Lower leg skin (tissue), 4 donors: ENCODE data around the gene CIB4. TPM values are rescaled to one million over a fixed set of nuclear protein-coding genes. Genes with fewer than 3 reads are reported as not detected.

Experiments used
- DNase-seq, 2 donors: peaks; one replicate each; pipeline ENCODE4 v3.0.0-alpha.2; 2019; ENCODE audit warnings: low spot score in 2 of 2
- H3K4me3 ChIP-seq: fragments of 200-600 bp; sonication (generic); 2 replicates; pipeline ENCODE4 v1.5.1; 2017; ENCODE audit warnings: mild to moderate bottlenecking, low read depth; ENCODE audit not compliant: poor library complexity, severe bottlenecking
- POLR2A ChIP-seq, 2 donors: fragments of 450-650 bp; IDR thresholded peaks; one replicate each; pipeline ENCODE4 v1.6.1; 2016 to 2017; ENCODE audit warnings: antibody characterized with exemption in 2 of 2, mild to moderate bottlenecking in 1 of 2, moderate library complexity in 1 of 2
- WGBS, 2 donors: methylation state at CpG; one replicate each; pipeline ENCODE4 v1.1.5; 2018; 5-methylcytosine and 5-hydroxymethylcytosine counted together
- intact Hi-C: fragments of 100-400 bp; cut with DNase I; formaldehyde crosslinking; loops from one replicate; pipeline ENCODE4 v1.15.0; 2023; ENCODE audit warnings: low total_unique reads
- total RNA-seq, 4 donors: library from RNA; depleted of rRNA; stranded (reverse); fragments of >200 nt; gene quantifications; one replicate each; pipeline ENCODE4 v1.1.0, GENCODE V29; 2016
- TF ChIP-seq, protein P1 (sequence below), 3 donors: fragments of 450-650 bp; IDR thresholded peaks; one replicate each; pipeline ENCODE4 v1.5.1; 2016; ENCODE audit warnings: antibody characterized with exemption in 3 of 3, mild to moderate bottlenecking in 3 of 3, moderate library complexity in 2 of 3

CIB4 gene
- total RNA-seq, 4 donors from 2014 or later = not detected

DNA sequence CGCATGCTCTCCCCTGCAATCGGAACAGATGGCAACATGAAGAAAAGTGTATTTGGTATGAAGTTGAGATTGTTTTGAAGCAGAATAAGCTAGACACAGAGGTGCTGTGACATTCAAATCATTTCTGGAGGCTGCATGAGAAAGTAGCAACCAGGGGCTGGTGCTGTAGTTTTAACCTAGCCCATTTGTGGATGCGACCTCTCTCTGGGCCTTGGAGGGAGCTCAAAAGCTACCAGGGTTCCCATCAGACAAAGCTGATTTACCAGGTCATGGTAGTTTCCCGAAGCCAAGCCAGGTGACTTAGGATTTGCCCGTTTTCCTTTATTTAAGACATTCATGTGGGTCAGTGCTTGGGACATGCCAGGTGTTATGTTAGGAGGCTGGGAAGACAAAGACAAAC lies 77.5 kb downstream of the CIB4 start:
- DNase-seq = peak in 1 of 2 donors; percentile 74
- TF ChIP-seq, protein P1, sequence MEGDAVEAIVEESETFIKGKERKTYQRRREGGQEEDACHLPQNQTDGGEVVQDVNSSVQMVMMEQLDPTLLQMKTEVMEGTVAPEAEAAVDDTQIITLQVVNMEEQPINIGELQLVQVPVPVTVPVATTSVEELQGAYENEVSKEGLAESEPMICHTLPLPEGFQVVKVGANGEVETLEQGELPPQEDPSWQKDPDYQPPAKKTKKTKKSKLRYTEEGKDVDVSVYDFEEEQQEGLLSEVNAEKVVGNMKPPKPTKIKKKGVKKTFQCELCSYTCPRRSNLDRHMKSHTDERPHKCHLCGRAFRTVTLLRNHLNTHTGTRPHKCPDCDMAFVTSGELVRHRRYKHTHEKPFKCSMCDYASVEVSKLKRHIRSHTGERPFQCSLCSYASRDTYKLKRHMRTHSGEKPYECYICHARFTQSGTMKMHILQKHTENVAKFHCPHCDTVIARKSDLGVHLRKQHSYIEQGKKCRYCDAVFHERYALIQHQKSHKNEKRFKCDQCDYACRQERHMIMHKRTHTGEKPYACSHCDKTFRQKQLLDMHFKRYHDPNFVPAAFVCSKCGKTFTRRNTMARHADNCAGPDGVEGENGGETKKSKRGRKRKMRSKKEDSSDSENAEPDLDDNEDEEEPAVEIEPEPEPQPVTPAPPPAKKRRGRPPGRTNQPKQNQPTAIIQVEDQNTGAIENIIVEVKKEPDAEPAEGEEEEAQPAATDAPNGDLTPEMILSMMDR (IDR thresholded peaks at IDR 0.05) = no peak
- no peak for TF ChIP-seq POLR2A (IDR thresholded peaks at IDR 0.05)
- H3K4me3 ChIP-seq = no peak overlapping the region
- 73 to 77% methylated on average over 5 of the region's 5 CpGs for WGBS, 2 donors
- intact Hi-C loops = no loop called here

DNA sequence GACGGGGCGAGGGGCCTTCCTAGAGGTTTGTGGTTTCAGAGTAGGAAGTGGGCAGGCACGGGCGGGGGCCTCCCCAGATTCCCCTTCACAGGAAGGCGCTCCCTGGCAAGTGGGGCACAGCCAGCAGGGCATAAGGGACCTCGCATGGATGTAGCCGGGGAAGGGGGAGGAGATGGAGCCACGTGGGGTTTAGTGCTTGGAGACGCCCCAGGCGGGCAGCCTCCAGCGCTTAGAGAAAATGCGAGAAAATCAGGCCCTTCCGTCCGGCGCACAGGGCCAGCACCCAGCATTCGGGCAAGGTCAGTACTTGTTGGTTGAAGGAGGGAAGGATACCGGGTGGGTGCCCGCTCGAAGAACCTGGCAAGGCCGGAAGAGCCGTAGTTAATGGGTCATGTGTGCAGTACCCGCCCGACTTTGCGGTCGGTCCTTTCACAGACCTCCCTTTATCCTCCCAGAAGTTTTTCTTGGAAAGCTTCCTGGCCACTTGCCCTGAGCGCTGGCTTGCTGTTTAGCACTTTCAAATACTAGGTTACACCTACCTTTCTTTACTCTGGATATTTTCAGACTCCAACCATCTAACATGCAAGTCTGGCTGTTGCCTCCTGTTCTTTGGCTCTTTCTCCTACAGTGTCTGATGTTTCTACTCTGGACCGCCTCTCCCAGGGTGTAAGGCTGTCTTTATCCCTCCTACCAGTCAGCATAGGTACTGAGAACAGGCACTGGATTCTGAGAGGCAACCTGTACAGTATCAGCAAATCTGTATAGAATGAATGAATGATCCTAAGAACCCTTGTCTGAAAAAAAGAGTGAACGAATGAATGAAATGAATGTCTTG lies 78.1 kb downstream of the CIB4 start:
- intact Hi-C loops = no loop called here
- no peak for TF ChIP-seq POLR2A (IDR thresholded peaks at IDR 0.05)
- TF ChIP-seq, protein P1 (IDR thresholded peaks at IDR 0.05) = no peak
- peak; percentile 30 to 79 for DNase-seq
- 23 to 27% methylated on average over 28 of the region's 28 CpGs for WGBS, 2 donors
- H3K4me3 ChIP-seq = no peak overlapping the region

DNA sequence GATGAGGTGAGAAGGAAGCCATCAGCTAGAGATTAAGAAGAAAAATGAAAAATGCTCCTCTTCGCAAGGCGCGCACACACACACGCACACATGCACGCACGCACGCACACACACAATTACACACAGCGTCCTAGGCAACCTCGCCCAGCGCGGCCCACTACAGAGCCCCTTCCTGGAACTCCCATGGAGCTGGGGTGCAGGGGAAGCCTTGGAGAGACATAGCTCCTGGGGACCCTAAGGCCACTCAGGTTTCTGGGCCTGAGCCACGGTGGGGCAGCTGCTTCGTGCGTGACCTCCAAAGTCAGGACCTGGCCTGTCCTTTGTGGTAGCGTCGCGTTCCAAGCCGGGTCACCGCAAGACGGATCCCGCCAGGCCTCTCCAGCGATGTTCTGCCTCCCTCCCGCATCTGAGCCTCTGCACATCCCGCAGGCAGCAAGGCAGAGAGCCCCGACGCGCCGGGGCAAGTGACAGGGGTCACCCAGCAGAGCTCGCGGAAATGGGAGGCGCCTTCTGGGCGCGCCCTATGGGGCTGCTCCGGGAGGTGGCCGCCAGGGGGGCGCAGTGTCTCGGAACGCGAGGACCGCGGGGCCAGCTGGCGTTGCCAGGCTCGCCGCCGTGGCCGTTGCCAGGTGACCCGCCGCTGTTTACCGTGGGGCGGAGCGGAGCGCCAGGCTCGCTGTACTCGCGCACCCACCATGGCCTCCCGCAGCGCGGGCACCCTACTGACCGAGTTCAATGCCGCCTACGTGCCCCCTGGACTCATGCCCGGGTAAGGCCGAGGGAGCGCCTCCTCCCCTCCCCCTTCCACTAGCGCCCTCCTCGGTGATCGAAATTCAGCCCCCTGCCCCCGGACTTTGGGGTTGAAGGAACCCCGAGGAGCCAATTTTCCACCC lies 79.0 kb downstream of the CIB4 start:
- H3K4me3 ChIP-seq = no peak overlapping the region
- TF ChIP-seq, protein P1 (IDR thresholded peaks at IDR 0.05) = no peak
- TF ChIP-seq POLR2A (IDR thresholded peaks at IDR 0.05) = no peak
- no peak for DNase-seq
- 33 to 57% methylated on average over 19 to 36 of the region's 69 CpGs for WGBS, 2 donors
- intact Hi-C loops = no loop called here

DNA sequence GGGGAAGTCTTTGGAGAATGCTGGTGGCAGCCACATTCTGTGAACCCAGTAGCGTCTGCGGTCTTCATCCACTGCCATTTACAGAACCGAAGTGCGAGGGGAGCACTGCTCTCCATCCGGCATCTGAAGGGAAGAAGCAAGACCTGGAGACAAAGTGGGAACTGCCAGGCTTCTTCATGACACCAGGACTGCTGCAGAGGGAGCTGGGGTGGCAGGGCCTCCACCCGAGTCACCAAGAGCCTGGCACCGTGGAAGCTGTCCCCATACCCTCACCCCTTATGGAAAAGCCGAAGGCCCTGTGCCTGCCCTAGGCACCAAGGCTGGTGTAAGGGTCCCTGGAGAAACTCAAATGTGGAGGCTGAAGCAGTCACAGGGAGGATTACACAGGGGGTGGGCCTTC lies 79.8 kb downstream of the CIB4 start:
- WGBS, 2 donors = 93 to 96% methylated on average over 8 of the region's 8 CpGs
- no peak for DNase-seq

DNA sequence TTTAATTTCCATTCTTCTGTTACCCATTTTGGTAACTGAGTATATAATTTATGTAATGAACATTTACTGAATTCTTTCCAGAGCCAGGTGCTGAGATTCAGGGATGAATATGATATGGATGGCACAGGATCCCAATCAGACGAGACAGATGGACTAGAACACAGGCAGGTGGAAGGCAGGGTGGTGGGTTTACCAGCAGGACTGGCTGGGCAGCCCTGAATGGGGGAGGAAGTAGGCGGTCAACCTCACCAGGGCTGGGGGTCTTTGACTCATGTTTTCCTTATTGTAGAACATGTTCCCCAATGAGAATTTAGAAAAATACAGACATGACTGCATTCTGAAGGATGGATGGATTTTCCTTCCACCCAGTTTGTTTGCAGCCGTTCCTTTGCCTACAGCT lies 80.3 kb downstream of the CIB4 start:
- DNase-seq = no peak
- 93 to 98% methylated on average over 3 of the region's 3 CpGs for WGBS, 2 donors
- TF ChIP-seq POLR2A (IDR thresholded peaks at IDR 0.05) = no peak
- TF ChIP-seq, protein P1 (IDR thresholded peaks at IDR 0.05) = no peak
- intact Hi-C loops = no loop called here
- no peak overlapping the region for H3K4me3 ChIP-seq

More for the DNA sequence above, 79.8 kb downstream of the CIB4 start:
- intact Hi-C loops = no loop called here
- no peak overlapping the region for H3K4me3 ChIP-seq
- TF ChIP-seq, protein P1 (IDR thresholded peaks at IDR 0.05) = no peak
- TF ChIP-seq POLR2A (IDR thresholded peaks at IDR 0.05) = no peak
